ENCODE results near the gene PIP. TPM values are rescaled to one million over a fixed set of nuclear protein-coding genes. Genes with fewer than 3 reads are reported as not detected.
"Not testable (repeated sequence)": the region's sequence is repeated elsewhere in the genome, so short reads cannot be mapped to it uniquely, and the experiment has no call there.

PIP gene, protein sequence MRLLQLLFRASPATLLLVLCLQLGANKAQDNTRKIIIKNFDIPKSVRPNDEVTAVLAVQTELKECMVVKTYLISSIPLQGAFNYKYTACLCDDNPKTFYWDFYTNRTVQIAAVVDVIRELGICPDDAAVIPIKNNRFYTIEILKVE
- total RNA-seq: not detected

DNA sequence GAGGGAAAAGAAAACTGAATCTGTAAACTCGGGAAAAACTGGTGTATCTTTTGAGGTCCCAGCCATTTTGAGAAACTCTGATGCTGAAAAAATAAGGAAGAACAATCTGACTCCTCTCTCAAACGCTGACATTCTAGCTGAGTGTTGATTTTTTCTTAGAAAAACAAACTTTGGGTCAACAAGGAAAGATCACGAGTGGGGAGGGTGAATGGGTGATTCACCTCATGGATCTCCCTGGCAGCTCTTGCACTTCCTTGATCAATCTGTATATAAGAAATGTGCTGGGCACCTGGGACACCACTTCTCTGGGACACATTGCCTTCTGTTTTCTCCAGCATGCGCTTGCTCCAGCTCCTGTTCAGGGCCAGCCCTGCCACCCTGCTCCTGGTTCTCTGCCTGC is at the start of gene PIP:
TSS of gene PIP (plus strand) at position 297 of the 400 bp plus-strand sequence. CDS start at position 337, 40 bp downstream.
- DNase-seq: no peak

DNA sequence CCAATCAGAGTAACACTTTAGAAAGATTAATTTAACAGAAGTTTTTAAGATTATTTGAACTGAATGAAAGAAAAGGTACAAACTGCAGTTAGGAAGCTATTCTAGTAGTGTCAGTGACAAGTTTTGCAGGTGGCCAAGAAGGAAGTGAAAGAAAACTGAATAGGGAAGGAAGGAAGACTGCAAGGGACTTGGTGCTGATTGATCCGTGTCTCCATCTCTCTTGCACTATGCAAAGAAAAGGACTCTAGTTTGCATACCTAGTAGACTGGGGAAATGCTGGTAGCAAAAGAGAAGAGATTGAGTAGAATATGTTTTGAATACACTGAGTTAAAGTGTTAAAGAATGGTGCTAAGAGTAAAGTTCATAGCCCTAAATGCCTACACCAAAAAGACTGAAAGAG is 46.8 kb upstream of the PIP start:
- DNase-seq: no peak

DNA sequence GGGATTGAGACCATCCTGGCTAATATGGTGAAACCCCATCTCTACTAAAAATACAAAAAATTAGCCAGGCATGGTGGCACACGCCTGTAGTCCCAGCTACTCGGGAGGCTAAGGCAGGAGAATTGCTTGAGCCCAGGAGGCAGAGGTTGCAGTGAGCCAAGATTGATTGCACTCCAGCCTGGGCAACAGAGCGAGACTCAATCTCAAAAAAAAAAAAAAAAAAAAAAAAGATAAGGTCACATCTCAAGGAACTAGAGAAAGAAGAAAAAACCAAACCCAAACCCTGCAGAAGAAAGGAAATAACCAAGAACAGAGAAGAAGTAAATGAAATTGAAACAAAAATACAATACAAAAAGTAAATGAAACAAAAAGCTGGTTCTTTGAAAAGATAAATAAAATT is 46.3 kb upstream of the PIP start:
- DNase-seq: not testable (repeated sequence)

DNA sequence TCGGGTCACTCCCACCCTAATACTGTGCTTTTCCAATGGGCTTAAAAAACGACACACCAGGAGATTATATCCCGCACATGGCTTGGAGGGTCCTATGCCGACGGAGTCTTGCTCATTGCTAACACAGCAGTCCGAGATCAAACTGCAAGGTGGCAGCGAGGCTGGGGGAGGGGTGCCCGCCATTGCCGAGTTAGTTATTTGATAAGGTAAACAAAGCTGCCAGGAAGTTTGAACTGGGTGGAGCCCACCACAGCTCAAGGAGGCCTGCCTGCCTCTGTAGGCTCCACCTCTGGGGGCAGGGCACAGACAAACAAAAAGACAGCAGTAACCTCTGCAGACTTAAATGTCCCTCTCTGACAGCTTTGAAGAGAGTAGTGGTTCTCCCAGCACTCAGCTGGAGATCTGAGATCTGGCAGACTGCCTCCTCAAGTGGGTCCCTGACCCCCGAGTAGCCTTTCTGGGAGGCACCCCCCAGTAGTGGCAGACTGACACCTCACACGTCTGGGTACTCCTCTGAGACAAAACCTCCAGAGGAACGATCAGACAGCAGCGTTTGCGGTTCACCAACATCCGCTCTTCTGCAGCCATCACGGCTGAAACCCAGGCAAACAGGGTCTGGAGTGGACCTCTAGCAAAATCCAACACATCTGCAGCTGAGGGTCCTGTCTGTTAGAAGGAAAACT is 43.2 kb upstream of the PIP start:
- DNase-seq: not testable (repeated sequence)

DNA sequence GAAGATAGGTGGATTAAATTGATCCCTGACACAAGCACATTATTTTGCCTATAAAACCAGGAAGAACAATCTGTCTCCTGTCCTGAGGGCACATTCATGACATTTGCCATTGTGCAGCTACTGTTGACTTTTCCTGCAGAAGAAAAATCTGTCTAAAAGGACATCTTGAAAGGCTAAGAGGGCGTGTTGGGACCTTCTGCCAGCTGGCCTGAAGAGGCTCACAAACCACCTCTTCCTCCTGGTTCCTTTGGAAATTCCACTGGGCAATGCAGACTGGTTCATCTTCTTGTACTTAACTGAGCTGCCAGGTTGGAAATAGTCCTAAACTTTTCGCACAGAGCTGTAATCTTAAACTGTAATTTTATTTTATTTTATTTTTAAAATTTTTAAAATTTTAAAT is 35.7 kb upstream of the PIP start:
- DNase-seq: no peak

DNA sequence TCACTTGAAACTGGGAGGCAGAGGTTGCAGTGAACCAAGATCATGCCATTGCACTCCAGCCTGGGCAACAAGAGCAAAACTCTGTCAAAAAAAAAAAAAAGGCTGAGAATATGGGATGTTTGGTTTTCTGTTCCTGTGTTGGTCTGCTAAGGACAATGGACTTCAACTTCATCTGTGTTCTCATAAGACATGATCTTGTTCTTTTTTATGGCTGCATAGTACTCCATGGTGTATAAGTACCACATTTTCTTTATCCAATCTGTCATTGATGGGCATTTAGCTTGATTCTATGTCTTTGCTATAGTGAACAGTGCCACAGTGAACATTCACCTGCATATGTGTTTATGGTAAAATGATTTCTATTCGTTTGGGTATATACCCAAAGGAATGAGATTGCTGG is 32.3 kb upstream of the PIP start:
- DNase-seq: not testable (repeated sequence)

DNA sequence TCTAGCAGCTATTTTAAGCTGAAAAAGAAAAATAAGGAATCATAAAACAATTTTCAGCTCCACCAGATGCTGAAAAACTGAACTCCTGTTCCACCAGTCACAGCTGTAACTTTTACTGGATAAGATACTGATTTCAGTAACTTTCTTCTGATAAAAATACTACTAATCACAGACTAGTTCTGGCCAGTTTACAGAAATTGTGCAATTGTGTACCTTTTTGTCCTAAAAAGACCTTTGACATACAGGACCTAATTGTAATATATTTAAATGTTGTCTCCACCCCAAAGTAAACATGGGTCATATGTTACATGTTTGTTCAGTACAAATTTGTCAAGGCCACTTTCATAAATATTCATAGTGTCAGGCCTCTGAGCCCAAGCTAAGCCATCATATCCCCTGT is 27.1 kb upstream of the PIP start:
- no peak for DNase-seq

DNA sequence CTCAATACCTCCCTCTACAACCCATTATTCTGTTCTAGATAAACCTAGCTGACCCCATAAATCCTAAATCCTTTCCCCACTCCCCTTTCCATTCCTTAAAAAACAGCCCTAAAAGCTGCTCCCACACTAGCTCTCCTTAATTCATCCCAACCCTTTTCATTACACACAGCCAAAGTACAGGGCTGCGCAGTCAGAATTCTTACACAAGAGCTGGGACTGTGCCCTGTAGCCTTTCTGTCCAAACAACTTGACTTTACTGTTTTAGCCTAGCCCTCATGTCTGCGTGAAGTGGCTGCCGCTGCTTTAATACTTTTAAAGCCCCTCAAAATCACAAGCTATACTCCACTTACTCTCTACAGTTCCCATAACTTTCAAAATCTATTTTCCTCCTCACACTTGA is 23.9 kb upstream of the PIP start:
- not testable (repeated sequence) for DNase-seq

DNA sequence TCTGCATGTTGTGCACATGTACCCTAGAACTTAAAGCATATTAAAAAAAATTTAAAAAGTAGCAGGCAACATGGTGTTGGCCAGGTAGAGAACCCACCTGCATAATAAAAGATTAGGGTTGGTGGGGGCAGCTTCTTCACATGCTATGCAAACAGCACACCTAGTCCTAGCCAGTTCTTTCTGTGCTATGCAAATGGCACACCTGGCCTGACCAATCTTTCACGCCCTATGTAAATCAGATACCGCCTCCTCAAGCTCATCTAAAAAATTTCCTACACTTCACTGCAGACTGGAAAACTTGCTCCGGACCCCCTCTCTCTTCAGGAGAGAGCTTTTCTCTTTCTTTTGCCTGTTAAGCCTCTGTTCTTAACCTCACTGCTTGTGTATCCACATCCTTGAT is 14.5 kb upstream of the PIP start:
- DNase-seq: no peak

DNA sequence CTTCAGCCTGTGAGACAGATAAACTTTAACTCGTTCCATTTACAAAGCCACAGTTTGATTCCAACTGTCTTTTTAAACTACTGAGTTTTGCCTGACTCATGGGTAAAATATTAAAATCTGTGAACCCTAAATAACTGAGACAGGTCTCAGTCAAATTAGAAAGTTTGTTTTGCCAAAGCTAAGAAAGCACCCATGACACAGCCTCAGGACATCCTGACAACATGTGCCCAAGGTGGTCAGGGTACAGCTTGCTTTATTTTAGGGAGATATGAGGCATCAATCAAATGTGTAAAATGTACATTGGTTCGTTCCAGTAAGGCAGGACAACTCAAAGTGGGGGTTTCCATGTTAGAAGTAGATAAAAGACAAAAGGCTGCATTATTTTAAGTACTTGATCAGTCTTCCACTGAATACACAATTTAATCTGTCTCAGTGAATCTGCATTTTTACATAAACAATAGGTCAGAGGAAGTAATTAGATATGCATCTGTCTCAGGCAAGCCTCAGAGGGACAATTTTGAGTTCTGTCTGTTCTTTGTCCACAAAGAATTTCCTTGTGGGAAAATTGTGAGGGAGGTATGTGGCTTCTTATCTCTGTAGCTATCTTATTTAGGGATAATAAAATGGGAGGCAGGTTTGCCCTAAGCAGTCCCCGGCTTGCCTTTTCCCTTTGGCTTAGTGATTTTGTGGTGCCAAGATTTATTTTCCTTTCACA is 11.0 kb upstream of the PIP start:
- no peak for DNase-seq

DNA sequence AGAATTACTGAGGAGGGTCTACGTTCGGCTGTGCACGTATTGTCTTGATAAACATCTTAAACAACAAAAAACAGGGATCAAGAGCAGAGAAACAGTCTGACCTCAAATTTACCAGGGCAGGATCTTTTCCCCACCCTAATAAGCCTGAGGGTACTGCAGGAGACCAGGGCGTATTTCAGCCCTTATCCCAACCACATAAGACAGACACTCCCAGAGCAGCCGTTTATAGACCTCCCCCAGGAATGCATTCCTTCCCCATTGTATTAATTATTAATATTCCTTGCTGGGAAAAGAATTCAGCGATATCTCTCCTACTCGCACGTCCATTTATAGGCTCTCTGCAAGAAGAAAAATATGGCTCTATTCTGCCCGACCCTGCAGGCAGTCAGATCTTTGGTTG is 8.6 kb upstream of the PIP start:
- DNase-seq: not testable (repeated sequence)

DNA sequence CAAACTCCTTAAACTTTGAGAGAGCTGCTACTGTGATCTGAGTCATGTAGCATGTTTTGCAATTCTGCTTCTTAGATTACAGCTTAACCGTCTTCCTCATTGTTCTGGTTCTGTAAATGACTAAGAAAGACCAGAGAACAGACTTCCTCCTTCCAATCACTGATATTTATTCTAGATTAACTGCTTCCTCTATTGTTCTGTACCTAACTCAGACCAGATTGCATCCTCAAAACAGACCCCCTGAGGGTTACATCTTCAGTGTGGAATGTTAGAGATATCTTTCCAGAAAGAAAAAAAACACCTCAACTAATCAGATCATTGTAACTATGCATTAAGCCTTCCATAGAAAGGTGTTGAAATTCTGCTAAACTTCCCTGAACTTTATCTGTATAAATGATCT is 5.7 kb upstream of the PIP start:
- DNase-seq: no peak

DNA sequence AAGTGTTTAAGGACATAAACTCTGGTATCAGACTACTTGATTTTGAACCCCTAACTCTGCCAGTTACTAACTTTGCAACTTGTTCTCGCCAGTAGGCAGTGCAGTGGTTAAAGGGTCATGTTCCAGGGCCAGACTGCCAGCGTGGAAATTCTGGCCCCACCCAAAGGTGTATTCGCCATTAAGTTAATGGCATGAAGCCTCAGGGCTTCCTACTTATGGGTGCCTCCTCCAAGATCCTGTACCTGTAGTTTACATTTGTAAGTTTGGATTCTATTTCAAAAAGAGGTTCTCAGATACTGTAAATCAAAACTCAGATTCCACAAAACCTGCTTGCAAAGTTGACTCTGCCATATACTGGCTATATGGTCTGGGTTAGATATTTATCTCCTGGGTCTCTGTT is 2.8 kb upstream of the PIP start:
- DNase-seq: no peak

DNA sequence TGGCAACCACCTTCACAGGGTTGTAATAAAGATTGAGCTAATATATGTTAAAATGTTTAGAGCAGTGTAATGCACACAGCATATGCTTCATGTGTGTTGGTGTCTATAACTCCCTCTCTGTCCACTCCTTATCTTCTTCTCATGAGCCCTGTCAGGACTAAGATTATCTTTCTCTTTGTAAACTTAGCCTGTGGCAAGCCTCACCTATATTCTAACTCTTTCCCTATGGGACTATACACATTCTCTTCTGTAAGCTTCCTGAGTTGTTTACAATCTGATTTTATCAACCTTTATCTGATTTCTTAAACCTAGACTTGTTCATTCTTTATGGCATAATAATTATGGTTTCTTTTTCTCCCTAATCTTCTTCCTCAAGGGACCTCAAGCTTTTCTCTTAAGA is 2.4 kb upstream of the PIP start:
- no peak for DNase-seq

DNA sequence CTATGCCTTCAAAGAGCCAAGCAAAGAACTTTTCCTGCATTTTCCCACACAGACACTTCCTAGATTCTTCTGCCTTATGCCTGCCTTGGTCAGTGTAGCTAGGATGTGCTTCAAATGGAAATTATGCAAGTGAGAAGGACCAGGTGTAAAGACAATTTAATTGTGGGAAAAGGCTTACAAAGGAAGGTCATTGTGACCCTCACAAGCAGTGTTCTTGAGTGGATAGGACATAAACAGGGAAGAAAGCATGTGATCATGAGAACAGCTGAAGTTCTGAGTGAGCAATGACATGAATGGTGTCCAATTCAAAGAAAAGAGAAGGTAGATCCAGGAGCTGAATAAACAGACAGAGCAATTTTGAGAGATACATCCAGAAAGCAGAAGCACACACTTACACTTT is 1.3 kb upstream of the PIP start:
- no peak for DNase-seq

DNA sequence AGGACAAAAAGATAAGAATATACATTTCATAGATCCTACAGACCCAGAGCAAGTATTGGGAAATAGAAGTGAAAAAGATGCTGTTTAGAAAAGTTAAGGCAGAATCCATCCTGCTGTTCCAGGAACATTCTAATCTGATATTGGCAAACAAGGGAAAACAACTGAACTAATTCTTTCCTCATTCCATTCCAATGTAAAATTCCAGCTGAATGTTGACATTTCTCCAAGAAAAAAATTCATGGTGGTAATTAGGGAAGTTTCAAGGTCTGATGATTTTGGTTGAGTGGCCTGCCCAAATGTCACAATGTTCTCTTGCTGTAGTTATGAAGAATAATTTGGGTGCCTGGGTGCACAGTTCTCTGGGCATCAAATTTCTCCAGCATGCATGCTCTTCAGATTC is 15.2 kb downstream of the PIP start:
- DNase-seq: no peak

DNA sequence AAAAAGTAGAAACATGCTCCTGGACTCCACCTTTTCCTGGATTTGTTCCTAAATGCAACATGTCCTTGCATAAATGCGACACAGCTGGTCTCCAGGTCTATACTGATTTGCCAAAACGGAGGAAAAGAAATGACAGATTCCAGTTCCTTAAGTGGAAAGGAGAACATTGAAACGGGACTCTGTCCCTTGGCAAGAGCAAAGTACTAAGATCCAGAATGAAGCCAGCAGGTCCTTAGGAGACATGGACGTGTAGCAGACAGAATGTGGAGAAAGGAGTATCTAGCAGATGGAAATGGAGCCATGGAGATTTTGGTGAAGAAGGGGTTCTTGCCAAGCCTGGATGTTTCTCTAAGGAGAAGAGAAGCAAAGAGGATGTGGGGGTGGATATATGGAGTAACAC is 16.2 kb downstream of the PIP start:
- no peak for DNase-seq

DNA sequence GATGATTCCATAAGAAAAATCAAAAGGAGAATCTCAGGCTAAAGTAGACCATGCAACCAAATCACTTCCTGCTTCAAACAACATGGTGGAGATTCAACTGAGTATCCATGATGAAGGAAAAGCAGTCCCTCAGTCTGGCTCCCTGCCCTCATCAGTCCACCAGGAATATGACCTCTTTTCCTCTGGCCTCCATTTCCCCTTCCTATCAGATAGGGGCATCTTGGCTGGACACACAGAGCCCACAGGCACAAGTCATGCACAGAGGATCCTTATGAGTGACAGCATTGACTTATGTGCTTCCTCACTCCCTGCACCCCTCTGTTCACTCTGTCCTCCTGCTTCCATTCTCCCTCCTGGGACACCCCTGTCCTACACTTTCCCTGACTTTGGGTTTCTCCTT is 16.8 kb downstream of the PIP start:
- DNase-seq: no peak

DNA sequence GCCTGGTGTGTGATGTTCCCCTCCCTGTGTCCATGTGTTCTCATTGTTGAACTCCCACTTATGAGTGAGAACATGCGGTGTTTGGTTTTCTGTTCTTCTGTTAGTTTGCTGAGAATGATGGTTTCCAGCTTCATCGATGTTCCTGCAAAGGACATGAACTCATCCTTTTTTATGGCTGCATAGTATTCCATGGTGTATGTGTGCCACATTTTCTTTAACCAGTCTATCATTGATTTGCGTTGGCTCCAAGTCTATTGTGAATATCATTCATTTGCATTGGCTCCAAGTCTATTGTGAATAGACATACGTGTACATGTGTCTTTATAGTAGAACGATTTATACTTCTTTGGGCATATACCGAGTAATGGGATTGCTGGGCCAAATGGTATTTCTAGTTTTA is 18.8 kb downstream of the PIP start:
- not testable (repeated sequence) for DNase-seq

DNA sequence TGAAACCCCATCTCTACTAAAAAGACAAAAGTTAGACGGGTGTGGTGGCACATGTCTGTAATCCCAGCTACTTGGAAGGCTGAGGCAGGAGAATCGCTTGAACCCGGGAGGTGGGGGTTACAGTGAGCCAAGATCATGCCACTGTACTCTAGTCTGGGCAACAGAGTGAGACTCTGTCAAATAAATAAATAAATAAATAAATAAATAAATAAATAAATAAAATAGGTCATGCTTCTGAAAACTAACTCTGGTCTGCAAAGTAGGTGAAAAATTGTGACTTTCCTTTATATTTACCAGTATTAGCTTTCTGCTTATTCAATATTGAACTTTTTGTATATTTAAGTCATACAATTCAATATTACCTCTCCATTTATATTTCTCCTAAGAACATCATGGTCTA is 26.7 kb downstream of the PIP start:
- DNase-seq: not testable (repeated sequence)

DNA sequence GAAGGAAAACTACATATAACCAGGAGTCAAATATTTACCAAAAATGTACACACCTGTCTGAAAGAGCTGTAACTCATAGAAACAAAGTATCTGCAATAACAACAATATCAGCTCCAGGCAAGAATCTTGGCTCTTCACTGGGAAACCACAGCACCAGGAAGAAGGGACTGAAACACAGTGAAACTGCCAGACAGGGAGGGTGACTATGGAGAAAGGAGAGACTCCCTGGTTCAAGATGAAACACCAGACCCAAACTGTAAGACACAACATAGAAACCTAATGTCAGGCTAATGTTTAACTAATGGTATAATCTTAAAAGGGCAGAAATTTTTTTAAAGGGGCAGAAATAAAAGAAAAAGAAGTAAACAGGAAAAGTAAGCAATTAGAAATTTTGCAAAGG is 39.8 kb downstream of the PIP start:
- DNase-seq: no peak

DNA sequence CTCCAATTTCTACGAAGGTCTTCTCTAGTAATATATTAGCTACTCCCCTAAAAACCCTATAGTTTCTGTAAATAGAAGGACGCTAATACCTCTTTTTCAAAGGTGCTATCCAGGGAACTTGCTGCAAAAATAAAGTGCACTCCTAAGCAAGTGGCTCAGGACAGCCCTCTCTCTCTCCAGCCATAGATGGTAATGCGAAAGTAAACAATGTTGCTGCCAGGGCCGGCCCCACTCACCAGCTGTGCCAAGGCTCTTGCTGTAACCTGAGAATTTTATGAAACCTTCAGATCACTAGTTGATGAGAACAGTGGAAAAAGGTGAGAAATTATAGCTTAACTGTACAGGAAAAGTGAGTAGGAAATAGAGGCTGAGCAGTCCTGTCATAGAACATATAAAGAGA is 40.5 kb downstream of the PIP start:
- no peak for DNase-seq

DNA sequence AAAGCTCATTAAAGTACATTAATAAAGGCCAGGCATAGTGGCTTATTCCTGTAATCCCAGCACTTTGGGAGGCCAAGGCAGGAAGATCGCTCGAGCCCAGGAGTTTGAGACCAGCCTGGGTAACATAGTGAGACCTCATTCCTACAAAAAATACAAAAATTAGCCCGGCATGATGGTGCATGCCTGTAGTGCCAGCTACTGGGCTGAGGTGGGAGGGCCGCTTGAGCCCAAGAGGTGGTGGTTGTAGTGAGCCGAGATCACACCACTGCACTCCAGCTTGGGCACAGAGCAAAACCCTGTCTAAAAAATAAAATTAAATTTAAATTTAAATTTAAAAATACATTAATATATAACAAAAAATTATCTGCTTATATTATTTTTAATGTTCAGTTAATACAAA is 44.3 kb downstream of the PIP start:
- DNase-seq: no peak

Measured in skin of body (tissue), 2 donors.